ENCODE measurements around the gene CPSF7.
"Not testable (repeated sequence)": the region's sequence is repeated elsewhere in the genome, so short reads cannot be mapped to it uniquely, and the experiment has no call there.

CPSF7 gene

DNA sequence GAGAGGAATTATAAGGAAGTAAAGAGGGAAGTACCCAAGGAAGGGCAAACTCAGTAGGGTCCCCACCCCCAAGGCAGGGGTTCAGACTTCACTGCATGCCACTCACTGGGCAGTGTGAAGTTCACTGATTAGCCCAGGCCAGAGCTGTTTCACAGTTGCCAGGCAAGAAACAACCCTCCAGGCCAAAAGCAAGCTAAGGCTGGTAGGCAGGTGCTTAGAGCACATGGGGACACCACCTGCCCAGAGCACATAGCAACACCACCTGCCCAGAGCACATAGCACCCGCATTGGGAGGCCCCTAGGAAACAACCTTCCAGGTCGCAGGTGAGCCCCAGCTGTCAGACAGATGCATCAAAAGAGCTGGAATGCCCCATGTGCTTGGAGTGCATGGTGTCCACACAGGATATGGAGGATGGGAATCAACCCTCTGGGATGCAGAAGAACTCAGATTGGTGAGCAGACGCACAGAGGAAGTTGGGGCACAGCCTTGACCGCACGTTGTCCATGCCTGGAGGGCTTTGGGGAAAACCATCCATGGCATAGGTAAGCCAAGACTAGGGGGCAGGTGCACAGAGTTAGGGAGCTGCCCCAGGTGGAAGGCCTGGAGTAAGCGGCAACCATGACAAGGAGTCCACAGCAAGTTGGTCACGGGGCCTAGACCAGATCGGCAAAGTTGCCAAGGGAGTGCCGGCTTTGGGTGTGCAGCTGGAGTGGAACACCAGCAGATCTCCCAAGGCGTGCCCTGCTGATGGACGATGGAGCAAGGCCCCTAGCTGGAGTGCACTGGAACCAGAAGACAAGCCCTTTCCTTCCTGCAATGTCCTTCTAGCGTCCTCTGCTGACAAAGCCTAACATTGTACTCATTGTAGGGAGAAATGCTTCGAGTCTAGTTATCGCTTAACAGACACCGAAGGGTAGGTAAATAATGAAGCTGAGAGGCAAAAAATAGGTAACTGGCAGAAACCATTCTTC is 45.2 kb downstream of the CPSF7 start:
- H3K4me1 ChIP-seq (ENCODE audit: control insufficient read depth, insufficient read depth, low read length), result no peaks in the 10 kb centered on the region
- no peaks in the 10 kb centered on the region for H3K9me3 ChIP-seq (ENCODE audit: control insufficient read depth, insufficient read depth, low read length)
- no peaks in the 10 kb centered on the region for H3K27me3 ChIP-seq (ENCODE audit: control insufficient read depth, insufficient read depth, low read length)
- H3K36me3 ChIP-seq (ENCODE audit: control insufficient read depth, insufficient read depth, low read length), result no peaks in the 10 kb centered on the region
- no peak overlapping the region for H3K4me3 ChIP-seq (ENCODE audit: low read depth, low read length)
- no peak overlapping the region for H3K27ac ChIP-seq (ENCODE audit: low read depth, low read length)
- no peak overlapping the region for H3K9ac ChIP-seq (ENCODE audit: low read depth, low read length)

DNA sequence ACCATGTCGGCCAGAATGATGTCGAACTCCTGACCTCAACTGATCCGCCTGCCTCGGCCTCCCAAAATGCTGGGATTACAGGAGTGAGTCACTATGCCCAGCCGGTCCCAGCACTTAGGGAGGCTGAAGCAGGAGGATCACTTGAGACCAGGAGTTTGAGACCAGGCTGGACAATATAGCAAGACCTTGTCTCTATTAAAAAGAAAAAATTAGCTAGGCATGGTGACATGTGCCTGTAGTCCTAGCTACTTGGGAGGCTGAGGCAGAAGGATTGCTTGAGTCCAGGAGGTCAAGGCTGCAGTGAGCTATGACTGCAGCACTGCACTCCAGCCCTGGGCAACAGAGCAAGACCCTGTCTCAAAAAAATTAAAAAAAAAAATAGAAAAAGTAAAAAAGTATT is 45.9 kb downstream of the CPSF7 start:
- not testable (repeated sequence) for H3K4me3 ChIP-seq (ENCODE audit: low read depth, low read length); H3K27me3 ChIP-seq (ENCODE audit: control insufficient read depth, insufficient read depth, low read length); H3K9me3 ChIP-seq (ENCODE audit: control insufficient read depth, insufficient read depth, low read length); H3K4me1 ChIP-seq (ENCODE audit: control insufficient read depth, insufficient read depth, low read length); H3K27ac ChIP-seq (ENCODE audit: low read depth, low read length); H3K36me3 ChIP-seq (ENCODE audit: control insufficient read depth, insufficient read depth, low read length); H3K9ac ChIP-seq (ENCODE audit: low read depth, low read length)

DNA sequence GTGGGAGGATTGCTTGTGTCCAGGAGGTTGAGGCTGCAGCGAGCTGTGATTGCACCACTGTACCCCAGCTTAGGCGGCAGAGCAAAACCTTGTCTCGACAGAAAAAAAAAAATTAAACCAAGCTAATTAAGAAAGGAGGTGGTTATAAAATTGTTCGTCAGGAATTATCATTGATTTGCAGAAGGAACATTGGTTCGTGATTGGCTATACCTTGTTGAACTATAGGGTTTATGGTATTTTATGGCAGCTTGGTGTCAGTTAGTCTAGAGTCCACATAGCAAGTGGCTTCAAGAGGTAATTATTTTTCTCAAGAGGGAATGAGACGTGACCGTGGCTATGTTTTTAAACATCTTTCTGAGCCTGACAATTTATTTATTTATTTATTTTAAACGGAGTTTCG is 48.9 kb downstream of the CPSF7 start:
- Histone ChIP-seq H3K27me3 (ENCODE audit: control insufficient read depth, insufficient read depth, low read length) (no peaks in the 10 kb centered on the region), H3K36me3 (ENCODE audit: control insufficient read depth, insufficient read depth, low read length) (0 out of 2 replicates have a peak, but pooled peaks cover 3% of the 10 kb centered on the region), H3K4me1 (ENCODE audit: control insufficient read depth, insufficient read depth, low read length) (no peaks in the 10 kb centered on the region), H3K9ac (ENCODE audit: low read depth, low read length) (no peak overlapping the region), H3K27ac (ENCODE audit: low read depth, low read length) (no peak overlapping the region), H3K4me3 (ENCODE audit: low read depth, low read length) (no peak overlapping the region), H3K9me3 (ENCODE audit: control insufficient read depth, insufficient read depth, low read length) (no peaks in the 10 kb centered on the region)

DNA sequence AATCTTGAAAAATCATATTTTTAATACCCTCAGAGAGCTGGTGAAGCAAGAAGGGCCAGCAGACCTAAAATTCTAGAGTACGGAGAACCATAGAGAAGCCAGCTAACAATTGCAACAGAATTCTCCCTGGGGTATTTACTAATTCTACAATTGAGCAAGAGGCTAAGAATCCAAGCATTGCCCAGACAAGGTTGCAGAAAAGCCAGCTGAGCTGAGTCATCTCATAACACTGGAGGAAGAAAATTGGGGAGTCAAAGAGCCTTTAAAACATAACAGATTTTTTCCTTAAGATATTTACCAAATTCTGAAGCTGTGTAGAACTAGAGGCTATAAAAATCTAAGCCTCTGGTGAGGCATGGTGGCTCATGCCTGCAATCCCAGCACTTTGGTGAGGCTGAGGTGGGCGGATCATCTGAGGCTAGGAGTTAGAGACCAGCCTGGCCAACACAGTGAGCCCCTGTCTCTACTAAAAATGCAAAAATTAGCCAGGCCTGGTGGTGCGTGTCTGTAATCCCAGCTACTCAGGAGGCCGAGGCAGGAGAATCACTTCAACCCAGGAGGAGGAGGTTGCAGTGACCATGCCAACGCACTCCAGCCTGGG is 51.0 kb downstream of the CPSF7 start:
- H3K4me1 ChIP-seq (ENCODE audit: control insufficient read depth, insufficient read depth, low read length), result no peaks in the 10 kb centered on the region
- no peak overlapping the region for H3K9ac ChIP-seq (ENCODE audit: low read depth, low read length)
- peaks cover 9% of the 10 kb centered on the region; the same call in 1 of the 2 replicates for H3K36me3 ChIP-seq (ENCODE audit: control insufficient read depth, insufficient read depth, low read length)
- no peaks in the 10 kb centered on the region for H3K27me3 ChIP-seq (ENCODE audit: control insufficient read depth, insufficient read depth, low read length)
- H3K27ac ChIP-seq (ENCODE audit: low read depth, low read length), result no peak overlapping the region
- H3K4me3 ChIP-seq (ENCODE audit: low read depth, low read length), result no peak overlapping the region
- H3K9me3 ChIP-seq (ENCODE audit: control insufficient read depth, insufficient read depth, low read length), result peaks cover 11% of the 10 kb centered on the region

GRCh38 chr11:61377461-61378160 is 52.2 kb downstream of the CPSF7 start:
- H3K9me3 ChIP-seq (ENCODE audit: control insufficient read depth, insufficient read depth, low read length), result peaks cover 21% of the 10 kb centered on the region
- no peak overlapping the region for H3K4me3 ChIP-seq (ENCODE audit: low read depth, low read length)
- H3K27ac ChIP-seq (ENCODE audit: low read depth, low read length), result no peak overlapping the region
- no peak overlapping the region for H3K9ac ChIP-seq (ENCODE audit: low read depth, low read length)
- peaks cover 15% of the 10 kb centered on the region for H3K36me3 ChIP-seq (ENCODE audit: control insufficient read depth, insufficient read depth, low read length)
- H3K4me1 ChIP-seq (ENCODE audit: control insufficient read depth, insufficient read depth, low read length), result no peaks in the 10 kb centered on the region
- no peaks in the 10 kb centered on the region for H3K27me3 ChIP-seq (ENCODE audit: control insufficient read depth, insufficient read depth, low read length)

DNA sequence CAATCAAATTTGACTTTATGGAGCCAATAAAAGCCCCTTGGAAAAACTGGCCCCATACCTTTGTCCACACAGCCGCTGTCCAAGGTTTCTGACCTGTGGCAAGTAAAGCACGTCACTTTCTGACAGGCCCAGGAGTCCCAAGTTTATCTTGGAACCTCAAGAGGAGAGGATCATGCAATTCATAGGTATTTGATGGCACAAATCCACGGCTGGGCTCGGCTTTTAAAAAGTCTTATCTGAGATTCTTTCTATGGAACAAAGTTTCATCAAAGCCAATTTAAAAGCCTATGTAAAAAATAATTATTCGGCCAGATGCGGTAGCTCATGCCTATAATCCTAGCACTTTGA is 54.0 kb downstream of the CPSF7 start:
- H3K36me3 ChIP-seq (ENCODE audit: control insufficient read depth, insufficient read depth, low read length), result peaks cover 19% of the 10 kb centered on the region
- H3K4me1 ChIP-seq (ENCODE audit: control insufficient read depth, insufficient read depth, low read length), result no peaks in the 10 kb centered on the region
- no peak overlapping the region for H3K4me3 ChIP-seq (ENCODE audit: low read depth, low read length)
- no peak overlapping the region for H3K27ac ChIP-seq (ENCODE audit: low read depth, low read length)
- no peak overlapping the region for H3K9ac ChIP-seq (ENCODE audit: low read depth, low read length)
- H3K27me3 ChIP-seq (ENCODE audit: control insufficient read depth, insufficient read depth, low read length), result no peaks in the 10 kb centered on the region
- H3K9me3 ChIP-seq (ENCODE audit: control insufficient read depth, insufficient read depth, low read length), result peaks cover 25% of the 10 kb centered on the region

DNA sequence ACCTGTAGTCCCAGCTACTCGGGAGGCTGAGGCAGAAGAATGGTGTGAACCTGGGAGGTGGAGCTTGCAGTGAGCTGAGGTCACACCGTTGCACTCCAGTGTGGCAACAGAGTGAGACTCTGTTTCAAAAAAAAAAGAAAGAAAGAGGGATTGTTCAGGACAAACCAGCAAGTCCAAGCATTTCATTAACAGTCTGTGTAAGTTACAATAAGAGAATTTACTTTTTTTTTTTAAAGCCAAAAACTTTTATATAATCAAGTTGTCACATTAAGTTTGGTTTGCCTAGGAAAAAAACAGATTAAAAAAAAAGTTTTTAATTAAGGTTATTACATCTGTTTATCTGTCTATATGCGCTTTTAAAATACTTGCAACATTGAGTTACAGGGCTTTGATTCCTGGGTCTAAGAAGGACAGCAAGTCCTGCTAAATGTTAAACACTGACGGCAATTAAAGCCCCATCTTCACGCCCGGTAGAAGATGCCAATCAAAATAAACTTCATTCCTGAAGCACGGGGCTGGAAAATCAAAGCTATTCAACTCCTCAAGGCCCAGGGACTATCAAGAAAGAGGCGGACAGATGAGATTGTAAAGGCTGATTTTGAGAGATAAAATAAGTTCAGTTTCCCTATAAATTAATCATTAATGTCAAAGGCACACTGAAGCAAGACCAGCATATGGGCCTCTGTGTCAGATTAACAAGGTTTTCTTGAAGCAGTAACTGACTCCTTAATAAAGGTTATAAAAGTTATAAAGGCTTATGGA is 56.9 kb downstream of the CPSF7 start:
- Histone ChIP-seq H3K27me3 (ENCODE audit: control insufficient read depth, insufficient read depth, low read length) (no peaks in the 10 kb centered on the region), H3K9ac (ENCODE audit: low read depth, low read length) (no peak overlapping the region), H3K9me3 (ENCODE audit: control insufficient read depth, insufficient read depth, low read length) (peaks cover 25% of the 10 kb centered on the region), H3K36me3 (ENCODE audit: control insufficient read depth, insufficient read depth, low read length) (peaks cover 45% of the 10 kb centered on the region), H3K27ac (ENCODE audit: low read depth, low read length) (no peak overlapping the region), H3K4me1 (ENCODE audit: control insufficient read depth, insufficient read depth, low read length) (no peaks in the 10 kb centered on the region), H3K4me3 (ENCODE audit: low read depth, low read length) (no peak overlapping the region)

DNA sequence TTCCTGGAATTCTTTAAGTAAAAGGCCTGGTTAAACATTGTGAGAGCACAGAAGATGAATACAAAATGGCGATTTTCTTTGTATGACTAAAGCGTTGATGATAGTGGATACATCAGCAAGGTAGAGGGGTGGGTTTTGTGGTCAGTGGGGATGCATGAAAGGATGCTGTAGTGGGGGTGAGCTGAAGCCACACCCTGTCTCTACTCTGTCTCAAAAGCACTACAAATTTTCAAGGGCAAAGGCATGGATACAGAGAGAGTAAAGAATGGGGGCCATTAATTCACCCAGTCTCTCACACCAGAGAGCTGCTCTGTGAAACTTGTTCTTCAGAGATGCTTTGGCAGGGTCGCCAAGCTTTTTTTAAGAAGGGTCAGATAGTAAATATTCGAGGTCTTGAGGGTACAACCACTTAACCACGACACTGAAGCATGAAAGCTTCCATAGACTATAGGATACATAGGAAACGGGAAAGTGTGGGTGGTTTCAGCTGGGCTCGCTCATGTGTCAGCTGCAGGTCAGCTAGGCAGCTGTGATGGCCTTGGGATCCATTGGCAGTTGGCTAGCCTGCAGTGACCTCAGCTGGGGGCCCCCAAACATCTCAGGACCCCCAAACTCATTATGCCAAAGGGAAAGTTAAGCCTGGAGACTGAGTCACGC is 59.3 kb downstream of the CPSF7 start:
- peaks cover 66% of the 10 kb centered on the region for H3K36me3 ChIP-seq (ENCODE audit: control insufficient read depth, insufficient read depth, low read length)
- no peak overlapping the region for H3K27ac ChIP-seq (ENCODE audit: low read depth, low read length)
- H3K27me3 ChIP-seq (ENCODE audit: control insufficient read depth, insufficient read depth, low read length), result no peaks in the 10 kb centered on the region
- no peak overlapping the region for H3K4me3 ChIP-seq (ENCODE audit: low read depth, low read length)
- no peaks in the 10 kb centered on the region for H3K4me1 ChIP-seq (ENCODE audit: control insufficient read depth, insufficient read depth, low read length)
- H3K9me3 ChIP-seq (ENCODE audit: control insufficient read depth, insufficient read depth, low read length), result peaks cover 25% of the 10 kb centered on the region
- H3K9ac ChIP-seq (ENCODE audit: low read depth, low read length), result no peak overlapping the region

DNA sequence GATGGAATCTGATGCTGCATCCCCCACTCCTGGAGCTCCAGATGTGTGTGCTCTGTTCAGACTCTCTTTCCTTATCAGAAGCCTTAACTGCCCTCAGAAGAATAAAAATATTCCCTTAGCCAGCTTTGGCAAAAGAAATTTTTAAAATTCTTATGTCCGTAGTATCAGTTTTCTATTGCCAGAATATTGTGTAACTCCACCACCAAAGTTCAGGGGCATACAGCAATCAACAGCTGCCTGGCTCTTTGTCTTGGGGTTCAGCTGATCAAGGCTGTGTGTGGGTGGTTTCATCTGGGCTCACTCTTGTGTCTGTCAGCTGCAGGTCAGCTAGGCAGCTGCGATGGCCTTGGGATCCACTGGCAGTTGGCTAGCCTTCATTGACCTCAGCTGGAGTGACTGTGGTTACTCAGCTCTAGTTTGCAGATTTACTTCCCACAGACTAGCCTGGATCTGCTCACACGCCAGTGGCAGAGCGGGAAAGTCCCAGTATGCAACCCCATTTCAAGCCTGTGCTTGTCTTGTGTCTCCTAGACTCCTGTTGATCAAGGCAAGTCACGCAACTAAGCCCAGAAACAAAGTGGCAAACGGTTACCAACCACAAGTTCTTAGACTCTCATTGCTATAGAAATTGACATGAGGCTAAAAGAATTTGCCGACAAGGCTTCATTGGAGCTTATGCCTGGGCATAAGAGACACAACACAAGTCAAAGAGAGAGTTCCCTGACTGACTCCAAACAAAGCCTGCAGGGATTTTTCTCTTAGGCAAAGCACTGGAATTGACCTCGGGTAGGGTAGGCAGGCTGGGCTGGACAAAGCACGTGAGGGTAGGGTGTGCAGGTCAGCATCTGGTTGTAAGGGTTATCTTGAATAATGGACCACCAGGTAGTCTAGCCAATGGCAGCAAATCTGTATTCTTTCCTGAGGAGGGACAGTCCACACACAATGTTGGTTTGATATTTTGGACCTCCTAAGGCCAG is 60.1 kb downstream of the CPSF7 start:
- Histone ChIP-seq H3K27ac (ENCODE audit: low read depth, low read length) (no peak overlapping the region), H3K9me3 (ENCODE audit: control insufficient read depth, insufficient read depth, low read length) (peaks cover 20% of the 10 kb centered on the region), H3K4me3 (ENCODE audit: low read depth, low read length) (no peak overlapping the region), H3K36me3 (ENCODE audit: control insufficient read depth, insufficient read depth, low read length) (peaks cover 66% of the 10 kb centered on the region), H3K27me3 (ENCODE audit: control insufficient read depth, insufficient read depth, low read length) (no peaks in the 10 kb centered on the region), H3K9ac (ENCODE audit: low read depth, low read length) (no peak overlapping the region), H3K4me1 (ENCODE audit: control insufficient read depth, insufficient read depth, low read length) (no peaks in the 10 kb centered on the region)
